Right forelimb (tissue), 1 donor: Measurements from ENCODE around the gene NMT1.

Experiments
- DNase-seq: peaks from one replicate; pipeline ENCODE4 v3.0.0-alpha.2; 2018

Gene NMT1

GRCh38 chr17:45138911-45139532, 77.9 kb downstream of the NMT1 start:
- no peak for DNase-seq

GRCh38 chr17:45139533-45139920, 78.4 kb downstream of the NMT1 start:
- DNase-seq: no peak

GRCh38 chr17:45143094-45143670, 82.1 kb downstream of the NMT1 start:
- no peak for DNase-seq

- peak; percentile 91 for DNase-seq
These were observed 82.7 kb downstream of the NMT1 start for GRCh38 chr17:45143767-45144198.

GRCh38 chr17:45144199-45145034, 83.3 kb downstream of the NMT1 start:
- DNase-seq: peak; percentile 58

GRCh38 chr17:45145035-45145389, 83.9 kb downstream of the NMT1 start:
- DNase-seq: no peak

GRCh38 chr17:45146166-45146565, 85.0 kb downstream of the NMT1 start:
- DNase-seq: no peak

GRCh38 chr17:45146592-45146889, 85.4 kb downstream of the NMT1 start:
- DNase-seq: peak; percentile 41

- DNase-seq: no peak
These were observed 85.9 kb downstream of the NMT1 start for GRCh38 chr17:45146890-45147580.

- peak; percentile 93 for DNase-seq
These were observed 86.6 kb downstream of the NMT1 start for GRCh38 chr17:45147581-45148182.

- DNase-seq: peak; percentile 100
These were observed 87.3 kb downstream of the NMT1 start, which contains the start of gene HEXIM1 for GRCh38 chr17:45148183-45149036. Gene HEXIM1 (plus strand): TSS chr17:45148475. CDS start chr17:45149191, 716 bp downstream.

- DNase-seq: peak; percentile 95
These were observed 88.0 kb downstream of the NMT1 start for GRCh38 chr17:45149037-45149668.

GRCh38 chr17:45149669-45150664, 88.8 kb downstream of the NMT1 start:
- peak; percentile 82 for DNase-seq

- DNase-seq: peak; percentile 30
These were observed 90.0 kb downstream of the NMT1 start for GRCh38 chr17:45150911-45151809.

GRCh38 chr17:45155029-45155428, 93.9 kb downstream of the NMT1 start:
- DNase-seq: no peak

GRCh38 chr17:45155483-45155882, 94.4 kb downstream of the NMT1 start:
- DNase-seq: no peak

- DNase-seq: no peak
These were observed 95.1 kb downstream of the NMT1 start for GRCh38 chr17:45156242-45156641.
